HCT116 (cell line): ENCODE results near the gene FOXL2NB. TPM values are rescaled to one million over a fixed set of nuclear protein-coding genes. Genes with fewer than 3 reads are reported as not detected.

Source experiments
- ATAC-seq: fragments of 200-7000 bp; cut with Tn5 transposase; 2 replicates; pipeline ENCODE4 v1.9.1; 2020; ENCODE audit warnings: mild to moderate bottlenecking, moderate library complexity
- BruUV-seq: library from RNA; stranded (reverse); fragments of 400-500 nt; replicated peaks from 2 replicates; lab custom pipeline; 2021; lab: Mats Ljungman, UMichigan
- CTCF ChIA-PET: fragments of 300-600 bp; sonication (Branson Sonifier 250); formaldehyde crosslinking; loops from one replicate; lab custom pipeline; 2021; ENCODE audit warnings: antibody characterized with exemption; lab: Charles Lee
- POLR2A ChIA-PET: fragments of 300-600, 350-600 bp; sonication (Branson Sonifier 250); formaldehyde crosslinking; loops from one replicate; lab custom pipeline; 2021; ENCODE audit warnings: antibody characterized with exemption; lab: Charles Lee
- RAD21 ChIA-PET, 2 experiments: fragments of 300-600 bp; sonication (Branson Sonifier 250); formaldehyde crosslinking; loops; one replicate each; lab custom pipeline; 2023; ENCODE audit warnings: low total read pairs in 2 of 2; ENCODE audit not compliant: uncharacterized antibody in 2 of 2, unreplicated experiment in 2 of 2, low non-redundant PET in 1 of 2; lab: Charles Lee
- DNase-seq: peaks from one replicate; pipeline ENCODE4 v3.0.0-alpha.2; 2010; ENCODE audit warnings: low read depth, low spot score
- H2AFZ ChIP-seq: fragments of 200-600 bp; shearing (Covaris generic), sonication (generic); 2 replicates; pipeline ENCODE4 v1.6.1; 2017; ENCODE audit warnings: low read depth, mixed run types, mixed read lengths, antibody characterized with exemption, low read length; ENCODE audit not compliant: poor library complexity, severe bottlenecking
- H3K27ac ChIP-seq: 2 replicates; pipeline ENCODE4 v1.5.1; 2012; ENCODE audit warnings: low read depth, low read length
- H3K27me3 ChIP-seq: fragments of 200-600 bp; sonication (generic); 2 replicates; pipeline ENCODE4 v1.6.1; 2016; ENCODE audit warnings: mixed run types, low read length, mixed read lengths; ENCODE audit not compliant: insufficient read depth
- H3K36me3 ChIP-seq, 2 experiments: fragments of 200-500 bp in 1 of 2; fragments of 200-600 bp in 1 of 2; sonication (Bioruptor generic) in 1 of 2; sonication (generic) in 1 of 2; 2 replicates each; pipeline versions ENCODE4 v1.5.1 to v1.6.1; 2014 to 2016; ENCODE audit warnings: low read length in 2 of 2, inconsistent platforms in 1 of 2, mixed read lengths in 1 of 2, mixed run types in 1 of 2; ENCODE audit not compliant: insufficient read depth in 2 of 2, control insufficient read depth in 1 of 2
- H3K4me1 ChIP-seq, 2 experiments: fragments of 200-600 bp in 1 of 2; sonication (generic) in 1 of 2; 2 replicates each; pipeline versions ENCODE4 v1.5.1 to v1.6.1; 2012 to 2017; ENCODE audit warnings: low read length in 2 of 2, inconsistent platforms in 1 of 2, mild to moderate bottlenecking in 1 of 2, mixed read lengths in 1 of 2, mixed run types in 1 of 2, moderate library complexity in 1 of 2; ENCODE audit not compliant: insufficient read depth in 2 of 2, control insufficient read depth in 1 of 2
- H3K4me2 ChIP-seq: fragments of 200-600 bp; sonication (generic); 2 replicates; pipeline ENCODE4 v1.6.1; 2017; ENCODE audit warnings: mixed run types, low read length, mixed read lengths
- H3K4me3 ChIP-seq, 2 experiments: fragments of 200-600 bp in 1 of 2; sonication (generic) in 1 of 2; replicated peaks in 1 of 2; 2 replicates each; pipeline ENCODE4 v1.5.1; 2011 to 2016; ENCODE audit warnings: low read length in 2 of 2, control low read depth in 1 of 2, low read depth in 1 of 2, mild to moderate bottlenecking in 1 of 2, mixed read lengths in 1 of 2, mixed run types in 1 of 2
- H3K79me2 ChIP-seq: fragments of 200-600 bp; sonication (generic); 2 replicates; pipeline ENCODE4 v1.6.1; 2017; ENCODE audit warnings: mild to moderate bottlenecking, mixed run types, low read length, moderate library complexity, mixed read lengths; ENCODE audit not compliant: insufficient read depth
- H3K9ac ChIP-seq: fragments of 200-600 bp; sonication (generic); 2 replicates; pipeline ENCODE4 v1.6.1; 2016; ENCODE audit warnings: low read length, mixed read lengths
- H3K9me2 ChIP-seq: fragments of 200-600 bp; sonication (generic), shearing (Covaris generic); 2 replicates; pipeline ENCODE4 v1.6.1; 2017; ENCODE audit warnings: mixed run types, mild to moderate bottlenecking, moderate library complexity; ENCODE audit not compliant: insufficient read depth
- H3K9me3 ChIP-seq, 2 experiments: fragments of 200-500 bp in 1 of 2; fragments of 200-600 bp in 1 of 2; sonication (Bioruptor generic) in 1 of 2; sonication (generic) in 1 of 2; 2 replicates each; pipeline ENCODE4 v1.6.1; 2014 to 2017; ENCODE audit warnings: low read length in 2 of 2, mixed read lengths in 2 of 2, inconsistent platforms in 1 of 2, low read depth in 1 of 2, mild to moderate bottlenecking in 1 of 2, mixed run types in 1 of 2, moderate library complexity in 1 of 2; ENCODE audit not compliant: control insufficient read depth in 1 of 2, insufficient read depth in 1 of 2
- H4K20me1 ChIP-seq: fragments of 200-600 bp; sonication (generic), shearing (Covaris generic); 2 replicates; pipeline ENCODE4 v1.6.1; 2017; ENCODE audit warnings: mixed run types, mild to moderate bottlenecking, moderate library complexity; ENCODE audit not compliant: insufficient read depth
- CBX3 ChIP-seq: IDR thresholded peaks from 2 replicates; pipeline ENCODE4 v1.6.1; 2012; ENCODE audit warnings: low read depth
- CEBPB ChIP-seq: IDR thresholded peaks from 2 replicates; pipeline ENCODE4 v1.6.1; 2012; ENCODE audit warnings: low read depth
- ELF1 ChIP-seq: IDR thresholded peaks from 2 replicates; pipeline ENCODE4 v1.6.1; 2012; ENCODE audit warnings: low read depth, borderline replicate concordance
- EZH2 ChIP-seq: fragments of 200-600 bp; sonication (generic); IDR thresholded peaks from 2 replicates; pipeline ENCODE4 v1.6.1; 2017; ENCODE audit warnings: antibody characterized with exemption, mixed run types
- EZH2phosphoT487 ChIP-seq: fragments of 200-600 bp; IDR thresholded peaks from 2 replicates; pipeline ENCODE4 v1.6.1; 2018; ENCODE audit warnings: antibody characterized with exemption, borderline replicate concordance
- FOSL1 ChIP-seq: IDR thresholded peaks from 2 replicates; pipeline ENCODE4 v1.6.1; 2012; ENCODE audit warnings: low read depth
- JUND ChIP-seq: IDR thresholded peaks from 2 replicates; pipeline ENCODE4 v1.6.1; 2012
- POLR2AphosphoS5 ChIP-seq: IDR thresholded peaks from 2 replicates; pipeline ENCODE4 v1.6.1; 2011; ENCODE audit warnings: mild to moderate bottlenecking, low read depth, low read length, moderate library complexity
- RAD21 ChIP-seq: IDR thresholded peaks from 2 replicates; pipeline ENCODE4 v1.6.1; 2012; ENCODE audit warnings: low read depth, mild to moderate bottlenecking
- SIN3A ChIP-seq: IDR thresholded peaks from 2 replicates; pipeline ENCODE4 v1.6.1; 2012; ENCODE audit warnings: low read depth
- SP1 ChIP-seq: IDR thresholded peaks from 2 replicates; pipeline ENCODE4 v1.6.1; 2012; ENCODE audit warnings: low read depth
- SRF ChIP-seq: IDR thresholded peaks from 2 replicates; pipeline ENCODE4 v1.6.1; 2012; ENCODE audit warnings: low read depth
- TCF7L2 ChIP-seq: IDR thresholded peaks from 2 replicates; pipeline ENCODE4 v1.7.0; 2011; ENCODE audit warnings: borderline replicate concordance, inconsistent platforms; ENCODE audit not compliant: insufficient read depth, insufficient read length; ENCODE audit errors: extremely low read depth
- ZFX ChIP-seq: fragments of 450-650 bp; IDR thresholded peaks from 2 replicates; pipeline ENCODE4 v1.6.1; 2017
- ZNF274 ChIP-seq: fragments of 200-500 bp; sonication (Bioruptor generic); IDR thresholded peaks from 2 replicates; pipeline ENCODE4 v1.6.1; 2014; ENCODE audit warnings: mild to moderate bottlenecking, low read depth, low read length, inconsistent platforms
- intact Hi-C: fragments of 100-400 bp; cut with micrococcal nuclease; formaldehyde crosslinking; loops from 2 replicates; pipeline ENCODE4 v1.10.0; 2022
- total RNA-seq: library from RNA; stranded (reverse); gene quantifications from one replicate; pipeline ENCODE4 v1.2.1, GENCODE V29; 2021; ENCODE audit not compliant: unreplicated experiment
- TF ChIP-seq, protein P1 (sequence below): IDR thresholded peaks from 2 replicates; pipeline ENCODE4 v1.6.1; 2011; ENCODE audit warnings: mild to moderate bottlenecking, low read length, moderate library complexity; ENCODE audit not compliant: insufficient replicate concordance; ENCODE audit errors: extremely low read depth
- TF ChIP-seq, protein P2 (sequence below): IDR thresholded peaks from 2 replicates; pipeline ENCODE4 v1.6.1; 2012; ENCODE audit warnings: low read depth
- TF ChIP-seq, protein P3 (sequence below): IDR thresholded peaks from 2 replicates; pipeline ENCODE4 v1.6.1; 2012
- TF ChIP-seq, protein P4 (sequence below), 3 experiments: fragments of 200-600 bp in 1 of 3; sonication (generic) in 1 of 3; IDR thresholded peaks in 2 of 3; conservative IDR thresholded peaks in 1 of 3; 2 replicates each; pipeline ENCODE4 v1.5.1; 2012 to 2017; ENCODE audit warnings: low read depth in 2 of 3, low read length in 2 of 3, antibody characterized with exemption in 1 of 3, borderline replicate concordance in 1 of 3, control low read depth in 1 of 3, mild to moderate bottlenecking in 1 of 3, mixed read lengths in 1 of 3, mixed run types in 1 of 3, moderate library complexity in 1 of 3; ENCODE audit not compliant: insufficient read depth in 1 of 3

Gene FOXL2NB
- total RNA-seq, 1 experiment from 2014 or later, result 0.93 TPM

DNA sequence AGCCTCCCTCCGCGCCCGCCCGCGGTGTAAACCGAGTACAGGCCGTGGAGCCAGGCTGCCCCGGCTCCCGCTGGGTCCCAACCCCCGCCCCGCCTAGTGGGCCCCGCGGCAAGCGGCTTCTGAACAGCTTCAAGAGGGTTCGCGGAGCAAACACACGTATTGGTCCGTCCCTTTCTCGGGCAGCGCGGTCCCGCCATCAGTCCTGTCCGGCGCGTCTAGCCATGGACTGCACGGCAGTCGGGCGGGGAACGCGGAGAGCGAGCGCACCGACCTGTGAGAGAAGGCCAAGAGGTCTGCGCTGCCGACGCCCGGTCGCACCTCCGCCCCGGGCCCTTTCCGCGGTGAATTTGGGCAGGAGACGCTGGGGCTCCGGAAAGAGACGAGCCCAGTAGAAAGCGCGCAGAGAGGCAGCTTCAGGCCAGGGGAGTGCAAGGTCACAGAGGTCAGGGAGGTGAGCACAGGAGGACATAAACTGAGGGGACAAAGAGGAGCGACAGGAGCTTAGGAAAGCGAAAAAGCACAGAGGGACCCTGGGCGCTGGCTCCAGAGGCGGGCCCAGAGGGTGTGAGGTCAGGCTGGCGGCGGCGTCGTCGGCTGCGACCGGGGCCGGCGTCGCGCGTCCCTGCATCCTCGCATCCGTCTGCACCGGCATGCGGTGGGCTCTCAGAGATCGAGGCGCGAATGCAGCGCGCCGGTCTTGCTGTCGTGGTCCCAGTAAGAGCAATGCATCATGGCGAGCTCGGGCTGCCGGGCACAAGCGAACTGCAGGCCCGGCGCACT is 1.9 kb upstream of the FOXL2NB start:
- ChIA-PET POLR2A (no interaction called here), CTCF (interaction anchor here (0.9 to 1.0 kb wide), 2 partner anchors 9 to 34 kb away, joined by 4 read pairs; no protein-coding TSS in a partner anchor), RAD21 (no interaction called here)
- Histone ChIP-seq H3K27me3 (no peaks in the 10 kb centered on the region), H3K4me3 (no peak overlapping the region), H2AFZ (no peak overlapping the region), H3K4me1 (no peaks in the 10 kb centered on the region), H3K27ac (no peak overlapping the region), H3K9me3 (no peaks in the 10 kb centered on the region), H3K36me3 (no peaks in the 10 kb centered on the region), H3K4me2 (no peak overlapping the region), H3K9me2 (no peaks in the 10 kb centered on the region), H3K9ac (no peak overlapping the region), H3K79me2 (no peaks in the 10 kb centered on the region), H4K20me1 (no peaks in the 10 kb centered on the region)
- intact Hi-C loops, result no loop called here
- TF ChIP-seq EZH2 (no peak), ELF1 (no peak), RAD21 (no peak), JUND (no peak), SP1 (no peak), SIN3A (no peak), CEBPB (no peak), POLR2AphosphoS5 (no peak), ZFX (no peak), SRF (no peak), TCF7L2 (no peak), ZNF274 (no peak), EZH2phosphoT487 (no peak), CBX3 (no peak), FOSL1 (no peak)
- TF ChIP-seq, protein P1, sequence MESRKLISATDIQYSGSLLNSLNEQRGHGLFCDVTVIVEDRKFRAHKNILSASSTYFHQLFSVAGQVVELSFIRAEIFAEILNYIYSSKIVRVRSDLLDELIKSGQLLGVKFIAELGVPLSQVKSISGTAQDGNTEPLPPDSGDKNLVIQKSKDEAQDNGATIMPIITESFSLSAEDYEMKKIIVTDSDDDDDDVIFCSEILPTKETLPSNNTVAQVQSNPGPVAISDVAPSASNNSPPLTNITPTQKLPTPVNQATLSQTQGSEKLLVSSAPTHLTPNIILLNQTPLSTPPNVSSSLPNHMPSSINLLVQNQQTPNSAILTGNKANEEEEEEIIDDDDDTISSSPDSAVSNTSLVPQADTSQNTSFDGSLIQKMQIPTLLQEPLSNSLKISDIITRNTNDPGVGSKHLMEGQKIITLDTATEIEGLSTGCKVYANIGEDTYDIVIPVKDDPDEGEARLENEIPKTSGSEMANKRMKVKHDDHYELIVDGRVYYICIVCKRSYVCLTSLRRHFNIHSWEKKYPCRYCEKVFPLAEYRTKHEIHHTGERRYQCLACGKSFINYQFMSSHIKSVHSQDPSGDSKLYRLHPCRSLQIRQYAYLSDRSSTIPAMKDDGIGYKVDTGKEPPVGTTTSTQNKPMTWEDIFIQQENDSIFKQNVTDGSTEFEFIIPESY, result no peak
- TF ChIP-seq, protein P2, sequence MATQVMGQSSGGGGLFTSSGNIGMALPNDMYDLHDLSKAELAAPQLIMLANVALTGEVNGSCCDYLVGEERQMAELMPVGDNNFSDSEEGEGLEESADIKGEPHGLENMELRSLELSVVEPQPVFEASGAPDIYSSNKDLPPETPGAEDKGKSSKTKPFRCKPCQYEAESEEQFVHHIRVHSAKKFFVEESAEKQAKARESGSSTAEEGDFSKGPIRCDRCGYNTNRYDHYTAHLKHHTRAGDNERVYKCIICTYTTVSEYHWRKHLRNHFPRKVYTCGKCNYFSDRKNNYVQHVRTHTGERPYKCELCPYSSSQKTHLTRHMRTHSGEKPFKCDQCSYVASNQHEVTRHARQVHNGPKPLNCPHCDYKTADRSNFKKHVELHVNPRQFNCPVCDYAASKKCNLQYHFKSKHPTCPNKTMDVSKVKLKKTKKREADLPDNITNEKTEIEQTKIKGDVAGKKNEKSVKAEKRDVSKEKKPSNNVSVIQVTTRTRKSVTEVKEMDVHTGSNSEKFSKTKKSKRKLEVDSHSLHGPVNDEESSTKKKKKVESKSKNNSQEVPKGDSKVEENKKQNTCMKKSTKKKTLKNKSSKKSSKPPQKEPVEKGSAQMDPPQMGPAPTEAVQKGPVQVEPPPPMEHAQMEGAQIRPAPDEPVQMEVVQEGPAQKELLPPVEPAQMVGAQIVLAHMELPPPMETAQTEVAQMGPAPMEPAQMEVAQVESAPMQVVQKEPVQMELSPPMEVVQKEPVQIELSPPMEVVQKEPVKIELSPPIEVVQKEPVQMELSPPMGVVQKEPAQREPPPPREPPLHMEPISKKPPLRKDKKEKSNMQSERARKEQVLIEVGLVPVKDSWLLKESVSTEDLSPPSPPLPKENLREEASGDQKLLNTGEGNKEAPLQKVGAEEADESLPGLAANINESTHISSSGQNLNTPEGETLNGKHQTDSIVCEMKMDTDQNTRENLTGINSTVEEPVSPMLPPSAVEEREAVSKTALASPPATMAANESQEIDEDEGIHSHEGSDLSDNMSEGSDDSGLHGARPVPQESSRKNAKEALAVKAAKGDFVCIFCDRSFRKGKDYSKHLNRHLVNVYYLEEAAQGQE, result no peak
- TF ChIP-seq, protein P3, sequence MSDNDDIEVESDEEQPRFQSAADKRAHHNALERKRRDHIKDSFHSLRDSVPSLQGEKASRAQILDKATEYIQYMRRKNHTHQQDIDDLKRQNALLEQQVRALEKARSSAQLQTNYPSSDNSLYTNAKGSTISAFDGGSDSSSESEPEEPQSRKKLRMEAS, result no peak
- TF ChIP-seq, protein P4, sequence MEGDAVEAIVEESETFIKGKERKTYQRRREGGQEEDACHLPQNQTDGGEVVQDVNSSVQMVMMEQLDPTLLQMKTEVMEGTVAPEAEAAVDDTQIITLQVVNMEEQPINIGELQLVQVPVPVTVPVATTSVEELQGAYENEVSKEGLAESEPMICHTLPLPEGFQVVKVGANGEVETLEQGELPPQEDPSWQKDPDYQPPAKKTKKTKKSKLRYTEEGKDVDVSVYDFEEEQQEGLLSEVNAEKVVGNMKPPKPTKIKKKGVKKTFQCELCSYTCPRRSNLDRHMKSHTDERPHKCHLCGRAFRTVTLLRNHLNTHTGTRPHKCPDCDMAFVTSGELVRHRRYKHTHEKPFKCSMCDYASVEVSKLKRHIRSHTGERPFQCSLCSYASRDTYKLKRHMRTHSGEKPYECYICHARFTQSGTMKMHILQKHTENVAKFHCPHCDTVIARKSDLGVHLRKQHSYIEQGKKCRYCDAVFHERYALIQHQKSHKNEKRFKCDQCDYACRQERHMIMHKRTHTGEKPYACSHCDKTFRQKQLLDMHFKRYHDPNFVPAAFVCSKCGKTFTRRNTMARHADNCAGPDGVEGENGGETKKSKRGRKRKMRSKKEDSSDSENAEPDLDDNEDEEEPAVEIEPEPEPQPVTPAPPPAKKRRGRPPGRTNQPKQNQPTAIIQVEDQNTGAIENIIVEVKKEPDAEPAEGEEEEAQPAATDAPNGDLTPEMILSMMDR (IDR thresholded peaks at IDR 0.05 in 2 of 3, conservative IDR thresholded peaks at IDR 0.05 in 1 of 3; ENCODE audit: borderline replicate concordance in 1 of 3, insufficient read depth in 1 of 3, low read depth in 2 of 3, low read length in 2 of 3), result no peak
- no peak for DNase-seq
- no peak for ATAC-seq
- BruUV-seq, result no TSS peak
